Heart left ventricle (tissue), 13 donors: ENCODE measurements around the gene TESK1.

ENCODE experiments used
- POLR2A ChIP-seq, 2 donors: fragments of 450-650 bp; IDR thresholded peaks; one replicate each; pipeline ENCODE4 v1.6.1; 2017; ENCODE audit warnings: antibody characterized with exemption in 2 of 2, mild to moderate bottlenecking in 2 of 2, moderate library complexity in 2 of 2
- TF ChIP-seq, protein P1 (sequence below), 12 donors: fragments of 200-600 bp; sonication (generic) in 4 of 12; IDR thresholded peaks; one replicate each; pipeline versions ENCODE4 v1.5.0 to v1.8.0; 2018 to 2022; ENCODE audit warnings: antibody characterized with exemption in 12 of 12, mild to moderate bottlenecking in 5 of 12
- donor health status: ischemic (EF 13 %, LVEDD 7.1; RV severe dilation, severe dysfunction).
- donor health status: DM: no; HTN: yes; CAD: no.
- donor health status: DM: no; HTN: no; CAD: no.
- donor health status: ischemic (EF 25% LVEDD 6.9; RV normal size, moderate dysfunction).
- donor health status: ischemic (EF 25% LVEDD 5.7; RV mildly dilated, moderate dysfunction).
- donor health status: ischemic (EF 35%, LVEDD 5.7; RV mildly dilated, moderate dysfunction).
- donor health status: nonischemic (EF 11% LVEDD 7.7; RV severe dilation, severe dysfunction).
- donor health status: DM: yes; HTN: yes; CAD: no.
- donor health status: PGD.
- donor health status: ischemic (EF 29% LVEDD 5.4; RV normal size, mild dysfunction).
- donor health status: nonischemic (EF 23%, LVEDD 6.1; RV moderate dilation, normal function).

DNA sequence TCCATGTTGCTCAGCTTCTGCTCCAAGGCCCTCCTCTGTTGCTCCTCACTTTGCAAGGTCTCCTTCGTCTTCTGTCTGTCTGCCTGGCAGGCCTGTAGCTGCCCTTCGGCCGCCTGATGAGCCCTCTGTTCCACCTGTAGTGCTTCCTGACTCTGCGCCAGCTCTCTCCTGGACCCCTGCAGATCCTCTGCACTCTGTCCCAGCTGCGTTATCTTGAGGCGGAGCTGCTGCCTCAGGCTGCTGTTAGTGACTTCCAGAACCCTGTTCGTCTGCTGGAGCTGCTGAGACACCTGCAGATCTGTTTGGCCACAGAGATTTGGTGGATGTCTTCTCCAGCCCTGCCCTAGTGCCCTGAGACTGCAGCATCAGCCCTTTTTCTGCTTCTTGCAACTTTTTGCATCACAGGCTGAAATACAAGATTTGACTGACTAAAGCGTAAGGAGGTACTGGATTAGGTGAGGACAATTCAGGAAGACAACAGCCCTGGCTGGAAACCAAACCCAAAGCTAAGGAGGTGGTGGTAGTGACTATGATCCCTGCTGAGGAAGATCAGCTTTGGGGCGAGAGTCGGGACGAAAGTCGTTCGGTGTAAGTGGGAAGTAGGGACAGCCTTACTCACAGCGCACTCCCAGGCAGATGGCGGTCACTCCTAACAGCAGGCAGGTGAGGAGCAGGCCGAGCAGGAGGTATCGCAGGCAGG lies 11.1 kb downstream of the TESK1 start:
- no peak for TF ChIP-seq POLR2A (IDR thresholded peaks at IDR 0.05)
- TF ChIP-seq, protein P1, sequence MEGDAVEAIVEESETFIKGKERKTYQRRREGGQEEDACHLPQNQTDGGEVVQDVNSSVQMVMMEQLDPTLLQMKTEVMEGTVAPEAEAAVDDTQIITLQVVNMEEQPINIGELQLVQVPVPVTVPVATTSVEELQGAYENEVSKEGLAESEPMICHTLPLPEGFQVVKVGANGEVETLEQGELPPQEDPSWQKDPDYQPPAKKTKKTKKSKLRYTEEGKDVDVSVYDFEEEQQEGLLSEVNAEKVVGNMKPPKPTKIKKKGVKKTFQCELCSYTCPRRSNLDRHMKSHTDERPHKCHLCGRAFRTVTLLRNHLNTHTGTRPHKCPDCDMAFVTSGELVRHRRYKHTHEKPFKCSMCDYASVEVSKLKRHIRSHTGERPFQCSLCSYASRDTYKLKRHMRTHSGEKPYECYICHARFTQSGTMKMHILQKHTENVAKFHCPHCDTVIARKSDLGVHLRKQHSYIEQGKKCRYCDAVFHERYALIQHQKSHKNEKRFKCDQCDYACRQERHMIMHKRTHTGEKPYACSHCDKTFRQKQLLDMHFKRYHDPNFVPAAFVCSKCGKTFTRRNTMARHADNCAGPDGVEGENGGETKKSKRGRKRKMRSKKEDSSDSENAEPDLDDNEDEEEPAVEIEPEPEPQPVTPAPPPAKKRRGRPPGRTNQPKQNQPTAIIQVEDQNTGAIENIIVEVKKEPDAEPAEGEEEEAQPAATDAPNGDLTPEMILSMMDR (IDR thresholded peaks at IDR 0.05) = no peak
